Cardiac fibroblast (primary cell): Measurements from ENCODE around the gene LCN6.
A peak's percentile ranks its signal among the peaks of the same experiment; 100 is the strongest.
"Not testable (repeated sequence)": the region's sequence is repeated elsewhere in the genome, so short reads cannot be mapped to it uniquely, and the experiment has no call there.

ENCODE experiments used
- DNase-seq, 2 donors: peaks; one replicate each; pipeline versions ENCODE4 v3.0.0 to v3.0.0-alpha.2; 2010; ENCODE audit warnings: low read depth in 2 of 2
- H3K4me3 ChIP-seq, 2 donors: replicated peaks in 1 of 2; 1 replicate in 1 of 2; 2 replicates in 1 of 2; pipeline ENCODE4 v1.5.1; 2011; ENCODE audit warnings: low read depth in 2 of 2, low read length in 2 of 2, mild to moderate bottlenecking in 2 of 2, moderate library complexity in 1 of 2
- CTCF ChIP-seq: IDR thresholded peaks from one replicate; pipeline ENCODE4 v1.5.1; 2011; ENCODE audit warnings: low read depth, mild to moderate bottlenecking, low read length, inconsistent platforms

LCN6 gene

DNA sequence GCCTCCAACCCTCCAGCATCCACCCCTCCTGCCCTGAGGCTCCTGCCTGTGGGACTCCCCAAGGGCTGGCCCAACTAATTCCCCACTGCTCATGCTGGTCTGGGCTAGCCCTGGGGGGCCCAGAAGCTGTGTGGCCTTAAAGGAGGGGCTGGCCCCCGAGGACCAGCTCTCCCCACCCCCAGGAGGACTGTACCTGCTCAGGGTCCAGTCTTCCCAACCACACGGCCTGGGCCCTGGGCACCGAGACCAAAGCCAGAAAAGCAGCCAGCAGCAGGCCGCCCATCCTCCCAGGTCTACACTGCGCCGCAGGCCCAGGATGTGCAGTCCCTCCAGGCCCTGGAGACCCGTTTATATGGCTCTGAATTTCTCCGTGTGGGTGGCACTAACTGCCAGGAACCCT is at the start of gene LCN6:
Gene LCN6 (minus strand): TSS at position 325 of the 400 bp plus-strand sequence. CDS start 42 bp downstream, at position 283.
- TF ChIP-seq CTCF: no peak
- no peak for DNase-seq
- H3K4me3 ChIP-seq: no peak within 1 kb of the TSS

DNA sequence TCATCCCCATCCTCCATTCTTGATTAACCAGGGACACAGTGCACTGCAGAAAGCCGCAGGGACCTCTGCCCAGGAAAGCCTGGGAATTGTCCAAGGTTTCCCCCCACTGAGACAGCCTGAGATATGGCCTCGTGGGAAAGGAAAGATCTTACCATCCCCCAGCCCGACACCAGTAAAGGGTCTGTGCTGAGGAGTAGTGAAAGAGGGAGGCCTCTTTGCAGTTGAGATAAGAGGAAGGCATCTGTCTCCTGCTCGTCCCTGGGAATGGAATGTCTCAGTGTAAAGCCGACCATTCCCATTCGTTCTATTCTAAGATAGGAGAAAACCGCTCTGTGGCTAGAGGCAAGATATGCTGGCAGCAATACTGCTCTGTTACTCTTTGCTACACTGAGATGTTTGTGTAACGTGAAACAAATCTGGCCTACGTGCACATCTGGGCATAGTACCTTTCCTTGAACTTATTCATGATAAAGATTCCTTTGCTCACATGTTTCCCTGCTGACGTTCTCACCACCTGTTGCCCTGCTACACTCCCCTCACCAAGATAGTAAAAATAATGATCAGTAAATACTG is 48.5 kb upstream of the LCN6 start:
- not testable (repeated sequence) for H3K4me3 ChIP-seq
- DNase-seq: peak in 1 of 2 donors; percentile 84

DNA sequence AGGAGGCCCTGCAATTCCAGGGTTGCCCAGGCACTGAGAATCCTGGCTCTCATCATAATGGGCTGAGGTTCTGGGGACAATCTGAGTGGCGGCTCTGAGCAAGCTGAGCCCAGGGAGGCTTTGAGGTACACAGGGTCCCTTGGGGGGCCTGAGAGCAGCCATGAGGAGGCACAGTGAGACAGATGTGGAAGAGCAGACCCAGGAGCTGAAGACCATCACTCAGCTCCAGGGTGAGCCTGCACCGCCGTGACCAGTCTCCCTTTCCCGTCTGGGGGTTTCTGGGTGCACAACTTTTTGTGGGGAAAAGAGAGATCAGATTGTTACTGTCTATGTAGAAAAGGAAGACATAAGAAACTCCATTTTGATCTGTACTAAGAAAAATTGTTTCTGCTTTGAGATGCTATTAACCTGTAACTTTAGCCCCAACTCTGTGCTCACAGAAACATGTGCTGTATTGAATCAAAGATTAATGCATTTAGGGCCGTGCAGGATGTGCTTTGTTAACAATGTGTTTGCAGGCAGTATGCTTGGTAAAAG is 48.0 kb upstream of the LCN6 start, which contains the start of gene CCDC183:
Gene CCDC183 (plus strand): TSS at position 101 of the 537 bp plus-strand sequence. CDS start 60 bp downstream, at position 161.
- H3K4me3 ChIP-seq: no peak within 1 kb of the TSS
- no peak for DNase-seq
- no peak for TF ChIP-seq CTCF

DNA sequence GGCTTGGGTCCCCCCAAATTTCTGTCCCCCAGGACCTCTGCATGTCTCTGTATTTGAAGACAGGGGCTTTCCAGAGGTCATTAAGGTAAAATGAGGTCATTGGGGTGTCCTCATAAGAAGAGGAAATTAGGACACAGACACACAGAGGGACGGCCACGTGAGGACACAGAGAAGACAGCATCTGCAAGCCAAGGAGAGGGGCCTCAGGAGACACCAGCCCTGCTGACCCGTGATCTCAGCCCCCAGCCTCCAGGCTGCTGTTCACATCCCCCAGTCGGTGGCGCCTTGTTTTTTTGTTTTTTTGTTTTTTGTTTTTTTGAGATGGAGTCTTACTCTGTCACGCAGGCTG is 46.6 kb upstream of the LCN6 start:
- no peak for TF ChIP-seq CTCF
- no peak for DNase-seq
- H3K4me3 ChIP-seq: no peak overlapping the region

DNA sequence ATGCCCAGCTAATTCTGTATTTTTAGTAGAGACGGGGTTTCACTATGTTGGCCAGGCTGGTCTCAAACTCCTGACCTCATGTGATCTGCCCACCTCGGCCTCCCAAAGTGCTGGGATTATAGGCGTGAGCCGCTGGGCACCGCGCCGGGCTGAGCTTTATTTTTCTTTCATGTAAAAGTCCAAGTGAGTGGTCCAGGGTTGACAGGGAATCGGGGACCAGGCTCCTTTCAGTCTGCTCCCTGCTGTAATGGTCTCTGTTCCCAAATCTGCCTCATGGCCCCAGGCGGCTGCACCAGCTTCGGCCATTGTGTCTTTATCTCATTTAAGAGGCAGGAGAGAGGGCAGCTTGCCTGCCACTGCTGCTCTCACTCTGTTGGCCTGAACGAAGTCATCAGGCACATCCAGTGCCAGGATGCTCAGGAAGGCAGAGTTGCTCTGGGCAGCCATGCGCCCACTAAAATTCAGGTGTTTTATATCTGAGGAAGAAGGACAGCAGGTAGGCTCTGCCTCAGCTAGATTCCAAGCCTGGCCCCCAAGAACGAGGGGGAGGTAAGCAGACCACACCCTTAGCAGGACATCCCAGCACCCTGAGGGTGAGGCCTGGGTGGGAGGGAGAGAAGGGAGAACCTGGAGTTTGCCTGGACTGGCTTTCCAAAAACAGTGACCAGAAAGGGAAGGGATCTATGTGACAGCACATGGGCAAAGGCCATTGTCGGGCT is 46.1 kb upstream of the LCN6 start:
- no peak for TF ChIP-seq CTCF
- DNase-seq: no peak
- no peak overlapping the region for H3K4me3 ChIP-seq

DNA sequence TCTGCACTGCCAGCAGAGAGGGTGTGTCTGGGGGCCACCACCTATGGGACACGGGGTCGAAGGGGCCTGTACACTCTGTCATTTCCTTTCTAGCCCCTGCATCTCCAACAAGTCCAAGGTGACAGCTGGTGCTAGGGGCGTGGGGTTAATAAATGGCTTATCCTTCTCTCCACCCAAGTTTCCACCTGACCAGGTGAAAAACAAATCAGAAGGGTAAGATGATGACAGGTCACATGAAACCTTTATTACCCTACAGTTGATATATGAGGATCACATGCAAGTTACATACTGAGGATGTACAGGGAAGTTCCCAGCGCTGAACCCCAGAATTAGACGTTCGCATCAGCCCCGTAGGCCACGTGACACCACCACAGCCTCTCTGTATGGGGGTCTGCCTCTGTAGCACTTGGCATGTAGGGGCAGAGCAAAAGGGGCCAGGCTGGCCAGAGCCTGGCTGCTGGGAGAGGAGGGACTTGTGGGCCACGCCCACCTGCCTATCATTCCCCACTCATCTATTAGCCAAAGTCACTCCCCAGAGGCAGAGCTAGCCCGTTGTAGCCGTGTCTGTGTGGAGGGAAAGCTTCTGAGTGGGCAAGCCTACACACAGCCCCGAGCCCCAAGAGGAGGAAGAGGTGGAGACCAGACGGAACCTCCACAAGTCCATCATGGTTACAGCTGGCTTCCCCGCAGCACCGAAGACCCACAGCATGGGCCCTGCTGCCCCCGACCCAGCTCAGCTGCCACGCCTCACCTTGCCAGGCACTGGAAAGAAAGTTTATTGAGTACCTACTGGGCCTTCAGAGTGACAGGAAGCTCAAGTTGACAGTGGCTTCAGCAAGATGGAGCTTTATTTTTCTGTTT is 45.0 kb upstream of the LCN6 start:
- DNase-seq: peak in 1 of 2 donors; percentile 39
- H3K4me3 ChIP-seq: no peak overlapping the region
- TF ChIP-seq CTCF: no peak
